Thyroid gland (tissue), 4 donors: ENCODE measurements around the gene DDX46. TPM values are rescaled to one million over a fixed set of nuclear protein-coding genes. Genes with fewer than 3 reads are reported as not detected.
"Not testable (repeated sequence)": the region's sequence is repeated elsewhere in the genome, so short reads cannot be mapped to it uniquely, and the experiment has no call there.

Experiments
- DNase-seq, 2 donors: peaks; one replicate each; pipeline ENCODE4 v3.0.0-alpha.2; 2019
- H3K27ac ChIP-seq, 3 donors: fragments of 200-600 bp; sonication (generic); 1 replicate in 2 of 3; 2 replicates in 1 of 3; pipeline ENCODE4 v1.5.1; 2016 to 2019; ENCODE audit warnings: mild to moderate bottlenecking in 1 of 3, moderate library complexity in 1 of 3
- H3K27me3 ChIP-seq: fragments of 200-600 bp; sonication (generic); one replicate; pipeline ENCODE4 v1.5.1; 2019
- H3K36me3 ChIP-seq, 2 donors: fragments of 200-600 bp; sonication (generic); one replicate each; pipeline ENCODE4 v1.5.1; 2016 to 2019
- H3K4me1 ChIP-seq, 2 donors: fragments of 200-600 bp; sonication (generic); one replicate each; pipeline ENCODE4 v1.5.1; 2017 to 2019
- H3K4me3 ChIP-seq, 3 donors: fragments of 200-600 bp; sonication (generic); replicated peaks in 1 of 3; 1 replicate in 2 of 3; 2 replicates in 1 of 3; pipeline ENCODE4 v1.5.1; 2016; ENCODE audit warnings: mild to moderate bottlenecking in 1 of 3
- H3K9me3 ChIP-seq: fragments of 200-600 bp; sonication (generic); one replicate; pipeline ENCODE4 v1.5.1; 2017
- POLR2A ChIP-seq, 2 donors: fragments of 450-650 bp; IDR thresholded peaks; one replicate each; pipeline ENCODE4 v1.6.1; 2017; ENCODE audit warnings: antibody characterized with exemption in 2 of 2, mild to moderate bottlenecking in 2 of 2, moderate library complexity in 1 of 2
- WGBS, 2 donors: methylation state at CpG; one replicate each; pipeline ENCODE4 v1.1.5; 2017; 5-methylcytosine and 5-hydroxymethylcytosine counted together
- intact Hi-C: fragments of 100-400 bp; cut with DNase I; formaldehyde crosslinking; loops from one replicate; pipeline ENCODE4 v1.15.1; 2023
- total RNA-seq, 4 donors: library from RNA; depleted of rRNA; stranded (reverse); fragments of >200 nt; gene quantifications; one replicate each; pipeline ENCODE4 v1.2.3, GENCODE V29; 2016
- TF ChIP-seq, protein P1 (sequence below), 6 experiments: fragments of 200-600 bp in 3 of 6; fragments of 450-650 bp in 3 of 6; sonication (generic) in 3 of 6; IDR thresholded peaks; one replicate each; pipeline ENCODE4 v1.5.1; 2016 to 2019; ENCODE audit warnings: antibody characterized with exemption in 6 of 6, mild to moderate bottlenecking in 2 of 6, inconsistent platforms in 1 of 6, moderate library complexity in 1 of 6

Gene DDX46
- total RNA-seq, 4 donors from 2014 or later: 37.3 to 97.0 (median 63.6) TPM

DNA sequence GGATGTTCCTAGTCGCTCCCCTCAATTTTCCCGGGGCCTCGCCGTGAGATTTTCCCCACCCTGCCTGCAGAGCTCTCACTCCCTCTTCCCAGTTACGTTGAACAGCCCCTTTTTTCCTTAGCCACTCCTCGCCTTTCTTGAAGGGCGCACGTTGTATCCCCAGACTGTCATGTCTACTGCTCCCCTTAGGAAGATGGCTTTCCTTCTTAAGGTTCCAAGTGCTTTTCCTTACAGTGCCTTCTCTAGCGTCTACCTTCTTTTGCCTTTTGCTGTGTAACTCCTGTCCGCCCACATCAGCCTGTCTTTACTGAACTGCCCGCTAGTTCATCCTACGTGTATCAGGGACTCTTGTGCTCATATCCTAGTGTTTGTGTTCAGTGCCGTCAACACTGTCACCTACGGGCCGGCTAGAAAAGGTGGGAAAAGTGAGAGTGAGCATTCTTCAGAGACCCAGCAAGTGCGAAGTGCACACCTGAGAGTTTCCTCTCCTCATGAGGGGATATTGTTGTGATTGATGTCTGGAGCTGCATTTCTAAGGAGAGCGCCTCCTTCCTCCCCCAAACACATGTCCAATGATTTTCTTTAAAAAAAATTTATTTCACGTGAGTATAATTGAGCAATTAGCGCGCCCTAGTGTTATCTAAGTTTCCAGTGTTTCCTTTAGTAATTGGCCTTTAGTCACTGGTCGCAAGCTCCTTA lies 19.5 kb upstream of the DDX46 start:
- H3K36me3 ChIP-seq: no peaks in the 10 kb centered on the region
- WGBS, 2 donors: 8 to 11% methylated on average over 21 of the region's 21 CpGs
- peaks cover 10 to 17% of the 10 kb centered on the region in 2 donors for H3K4me1 ChIP-seq
- TF ChIP-seq, protein P1, sequence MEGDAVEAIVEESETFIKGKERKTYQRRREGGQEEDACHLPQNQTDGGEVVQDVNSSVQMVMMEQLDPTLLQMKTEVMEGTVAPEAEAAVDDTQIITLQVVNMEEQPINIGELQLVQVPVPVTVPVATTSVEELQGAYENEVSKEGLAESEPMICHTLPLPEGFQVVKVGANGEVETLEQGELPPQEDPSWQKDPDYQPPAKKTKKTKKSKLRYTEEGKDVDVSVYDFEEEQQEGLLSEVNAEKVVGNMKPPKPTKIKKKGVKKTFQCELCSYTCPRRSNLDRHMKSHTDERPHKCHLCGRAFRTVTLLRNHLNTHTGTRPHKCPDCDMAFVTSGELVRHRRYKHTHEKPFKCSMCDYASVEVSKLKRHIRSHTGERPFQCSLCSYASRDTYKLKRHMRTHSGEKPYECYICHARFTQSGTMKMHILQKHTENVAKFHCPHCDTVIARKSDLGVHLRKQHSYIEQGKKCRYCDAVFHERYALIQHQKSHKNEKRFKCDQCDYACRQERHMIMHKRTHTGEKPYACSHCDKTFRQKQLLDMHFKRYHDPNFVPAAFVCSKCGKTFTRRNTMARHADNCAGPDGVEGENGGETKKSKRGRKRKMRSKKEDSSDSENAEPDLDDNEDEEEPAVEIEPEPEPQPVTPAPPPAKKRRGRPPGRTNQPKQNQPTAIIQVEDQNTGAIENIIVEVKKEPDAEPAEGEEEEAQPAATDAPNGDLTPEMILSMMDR (IDR thresholded peaks at IDR 0.05): peak in 4 of 6 experiments; percentile 2 to 23 (median 9)
- TF ChIP-seq POLR2A (IDR thresholded peaks at IDR 0.05): no peak
- DNase-seq: peak; percentile 11
- H3K27me3 ChIP-seq: no peaks in the 10 kb centered on the region
- intact Hi-C loops: loop anchor here (10.0 kb wide), 1 partner anchor 166 kb away; the partner anchor contains the start of gene PCBD2
- H3K27ac ChIP-seq: peak overlapping the region; percentile 54 to 93 (median 86)
- H3K4me3 ChIP-seq: peak overlapping the region; percentile 50 to 65 (median 57)
- no peaks in the 10 kb centered on the region for H3K9me3 ChIP-seq

DNA sequence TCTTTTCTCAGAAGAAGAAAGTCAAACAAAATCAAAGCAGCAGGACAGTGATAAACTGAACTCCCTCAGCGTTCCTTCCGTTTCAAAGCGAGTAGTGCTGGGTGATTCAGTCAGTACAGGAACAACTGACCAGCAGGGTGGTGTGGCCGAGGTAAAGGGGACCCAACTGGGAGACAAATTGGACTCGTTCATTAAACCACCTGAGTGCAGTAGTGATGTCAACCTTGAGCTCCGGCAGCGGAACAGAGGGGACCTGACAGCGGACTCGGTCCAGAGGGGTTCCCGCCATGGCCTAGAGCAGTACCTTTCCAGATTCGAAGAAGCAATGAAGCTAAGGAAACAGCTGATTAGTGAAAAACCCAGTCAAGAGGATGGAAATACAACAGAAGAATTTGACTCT lies 17.5 kb upstream of the DDX46 start:
- 90 to 92% methylated on average over 11 of the region's 11 CpGs for WGBS, 2 donors
- Histone ChIP-seq H3K36me3 (no peaks in the 10 kb centered on the region), H3K4me1 (peaks cover 10 to 17% of the 10 kb centered on the region in 2 donors), H3K9me3 (no peaks in the 10 kb centered on the region), H3K27me3 (no peaks in the 10 kb centered on the region), H3K27ac (no peak overlapping the region), H3K4me3 (no peak overlapping the region)
- no peak for DNase-seq
- intact Hi-C loops: no loop called here
- TF ChIP-seq POLR2A (IDR thresholded peaks at IDR 0.05): no peak
- TF ChIP-seq, protein P1 (IDR thresholded peaks at IDR 0.05): no peak

DNA sequence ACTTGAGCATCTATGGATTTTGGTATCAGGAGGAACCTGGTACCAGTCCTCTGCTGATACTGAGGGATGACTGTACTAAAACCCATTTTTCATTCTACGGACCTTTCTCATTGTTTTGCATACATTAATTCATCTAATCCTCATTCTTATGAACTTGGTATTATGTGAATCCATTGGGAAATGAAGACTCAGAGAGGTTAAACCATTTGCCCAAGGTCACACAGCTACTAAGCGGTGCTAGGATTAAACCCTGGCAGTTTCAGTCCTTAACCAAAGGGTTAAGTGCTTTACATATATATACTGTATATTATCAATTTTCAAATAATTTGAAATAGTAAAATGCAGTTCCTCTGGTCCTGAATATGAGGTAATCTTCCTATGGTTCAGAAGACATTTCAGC lies 16.4 kb upstream of the DDX46 start:
- no peak for DNase-seq
- 95 to 98% methylated on average over 2 of the region's 2 CpGs for WGBS, 2 donors

DNA sequence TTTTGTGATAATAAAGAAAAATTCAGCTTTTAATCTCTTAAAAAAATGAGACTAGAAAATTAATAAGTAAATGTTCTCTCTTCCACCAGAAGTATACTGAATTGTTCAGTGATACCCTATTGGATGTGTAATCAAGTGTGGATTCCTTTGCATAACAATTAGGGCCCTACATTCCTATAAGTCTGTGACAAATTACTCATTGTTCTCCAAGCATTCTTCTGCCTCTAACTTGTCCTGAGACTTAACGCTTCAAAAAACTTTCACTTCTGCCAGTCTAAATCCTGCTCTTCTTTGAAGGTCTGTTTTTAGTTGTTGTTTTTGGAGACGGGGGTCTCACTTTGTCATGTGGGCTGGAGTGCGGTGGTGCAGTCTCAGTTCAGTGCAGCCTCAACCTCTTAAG lies 9.2 kb upstream of the DDX46 start:
- H3K4me3 ChIP-seq: no peak overlapping the region
- DNase-seq: no peak
- no peaks in the 10 kb centered on the region for H3K27me3 ChIP-seq
- H3K9me3 ChIP-seq: no peaks in the 10 kb centered on the region
- intact Hi-C loops: no loop called here
- 87 to 88% methylated on average over 3 of the region's 3 CpGs for WGBS, 2 donors
- H3K27ac ChIP-seq: no peak overlapping the region
- TF ChIP-seq POLR2A (IDR thresholded peaks at IDR 0.05): no peak
- TF ChIP-seq, protein P1 (IDR thresholded peaks at IDR 0.05): no peak
- H3K4me1 ChIP-seq: no peaks in the 10 kb centered on the region
- H3K36me3 ChIP-seq: peaks cover 6 to 9% of the 10 kb centered on the region in 2 donors

More for the DNA sequence above, 16.4 kb upstream of the DDX46 start:
- Histone ChIP-seq H3K27ac (no peak overlapping the region), H3K4me3 (no peak overlapping the region), H3K27me3 (no peaks in the 10 kb centered on the region), H3K4me1 (peaks cover 10 to 17% of the 10 kb centered on the region in 2 donors), H3K36me3 (no peaks in the 10 kb centered on the region), H3K9me3 (no peaks in the 10 kb centered on the region)
- no peak for TF ChIP-seq POLR2A (IDR thresholded peaks at IDR 0.05)
- TF ChIP-seq, protein P1 (IDR thresholded peaks at IDR 0.05): no peak
- intact Hi-C loops: no loop called here

DNA sequence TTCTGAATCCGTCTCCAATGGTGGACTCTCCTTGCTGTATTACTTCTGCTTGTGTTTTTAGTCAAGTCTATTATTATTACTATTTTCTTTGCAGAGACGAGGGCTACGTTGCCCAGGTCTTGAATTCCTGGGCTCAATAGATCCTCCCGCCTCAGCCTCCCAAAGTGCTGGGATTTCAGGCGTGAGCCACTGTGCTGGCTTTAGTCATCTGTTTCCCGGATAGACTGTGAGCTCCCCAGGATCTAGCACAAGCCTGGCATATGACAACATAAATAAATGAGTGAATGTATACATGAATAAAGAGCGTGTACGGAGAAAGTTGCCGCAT lies 439 bp upstream of the DDX46 start:
- H3K27ac ChIP-seq: peak overlapping the region in 1 of 3 donors; percentile 53
- peak overlapping the region in 1 of 3 donors; percentile 90 for H3K4me3 ChIP-seq
- DNase-seq: no peak
- 15 to 22% methylated on average over 9 of the region's 9 CpGs for WGBS, 2 donors
- H3K9me3 ChIP-seq: no peaks in the 10 kb centered on the region
- no peaks in the 10 kb centered on the region for H3K27me3 ChIP-seq
- TF ChIP-seq, protein P1 (IDR thresholded peaks at IDR 0.05): no peak
- no peak for TF ChIP-seq POLR2A (IDR thresholded peaks at IDR 0.05)
- H3K36me3 ChIP-seq: no peaks in the 10 kb centered on the region
- peaks cover 12 to 14% of the 10 kb centered on the region in 2 donors for H3K4me1 ChIP-seq
- intact Hi-C loops: no loop called here

DNA sequence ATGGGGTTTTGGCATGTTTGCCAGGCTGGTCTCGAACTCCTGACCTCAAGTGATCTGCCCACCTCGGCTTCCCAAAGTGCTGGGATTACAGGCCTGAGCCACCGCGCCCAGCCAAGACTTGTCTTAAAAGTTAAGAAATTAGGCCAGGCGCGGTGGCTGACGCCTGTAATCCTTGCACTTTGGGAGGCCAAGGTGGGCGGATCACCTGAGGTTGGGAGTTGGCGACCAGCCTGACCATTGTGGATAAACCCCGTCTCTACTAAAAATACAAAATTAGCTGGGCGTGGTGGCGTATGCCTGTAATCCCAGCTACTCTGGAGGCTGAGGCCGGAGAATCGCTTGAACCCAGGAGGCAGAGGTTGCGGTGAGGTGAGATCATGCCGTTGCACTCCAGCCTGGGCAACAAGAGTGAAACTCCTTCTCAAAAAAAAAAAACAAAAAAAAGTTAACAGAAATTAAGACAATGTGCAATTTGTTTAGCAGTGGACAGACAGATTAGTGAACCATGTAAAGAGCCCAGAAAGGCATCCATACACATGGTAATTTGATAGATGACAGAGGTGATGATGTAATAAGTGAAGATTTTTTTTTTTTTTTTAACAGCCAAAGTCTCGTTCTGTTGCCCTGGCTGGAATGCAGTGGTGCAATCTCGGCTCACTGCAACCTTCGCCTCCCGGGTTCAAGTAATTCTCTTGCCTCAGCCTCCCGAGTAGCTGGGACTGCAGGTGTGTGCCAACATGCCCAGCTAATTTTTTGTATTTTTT lies 9.1 kb downstream of the DDX46 start:
- intact Hi-C loops: not testable (repeated sequence)
- H3K36me3 ChIP-seq: peaks cover 60 to 70% of the 10 kb centered on the region in 2 donors

More for the DNA sequence above, 9.1 kb downstream of the DDX46 start:
- not testable (repeated sequence) for H3K4me1 ChIP-seq, H3K27ac ChIP-seq, H3K4me3 ChIP-seq, H3K27me3 ChIP-seq, DNase-seq, H3K9me3 ChIP-seq
- 96% methylated on average over 21 of the region's 21 CpGs for WGBS, 2 donors
